ENCODE results near the gene MAP3K14.

DNA sequence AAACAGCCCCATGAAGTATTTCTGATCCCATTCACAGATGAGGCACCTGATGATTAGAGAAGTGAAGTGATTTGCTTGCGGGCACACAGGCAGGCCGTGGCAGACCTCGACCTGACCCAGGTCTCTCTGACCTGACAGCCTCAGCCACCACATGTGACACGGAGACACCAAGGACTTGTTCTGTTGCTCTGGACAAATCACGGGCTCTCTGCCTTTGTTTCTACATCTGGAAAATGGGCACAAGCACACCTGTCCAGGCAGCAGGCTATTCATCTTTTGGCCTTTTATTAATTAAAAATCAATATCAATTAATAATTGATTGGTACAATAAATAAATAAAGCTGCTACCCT lies 3.4 kb downstream of the MAP3K14 start:
- TF ChIP-seq, protein P1, sequence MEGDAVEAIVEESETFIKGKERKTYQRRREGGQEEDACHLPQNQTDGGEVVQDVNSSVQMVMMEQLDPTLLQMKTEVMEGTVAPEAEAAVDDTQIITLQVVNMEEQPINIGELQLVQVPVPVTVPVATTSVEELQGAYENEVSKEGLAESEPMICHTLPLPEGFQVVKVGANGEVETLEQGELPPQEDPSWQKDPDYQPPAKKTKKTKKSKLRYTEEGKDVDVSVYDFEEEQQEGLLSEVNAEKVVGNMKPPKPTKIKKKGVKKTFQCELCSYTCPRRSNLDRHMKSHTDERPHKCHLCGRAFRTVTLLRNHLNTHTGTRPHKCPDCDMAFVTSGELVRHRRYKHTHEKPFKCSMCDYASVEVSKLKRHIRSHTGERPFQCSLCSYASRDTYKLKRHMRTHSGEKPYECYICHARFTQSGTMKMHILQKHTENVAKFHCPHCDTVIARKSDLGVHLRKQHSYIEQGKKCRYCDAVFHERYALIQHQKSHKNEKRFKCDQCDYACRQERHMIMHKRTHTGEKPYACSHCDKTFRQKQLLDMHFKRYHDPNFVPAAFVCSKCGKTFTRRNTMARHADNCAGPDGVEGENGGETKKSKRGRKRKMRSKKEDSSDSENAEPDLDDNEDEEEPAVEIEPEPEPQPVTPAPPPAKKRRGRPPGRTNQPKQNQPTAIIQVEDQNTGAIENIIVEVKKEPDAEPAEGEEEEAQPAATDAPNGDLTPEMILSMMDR (IDR thresholded peaks at IDR 0.05; ENCODE audit: low read depth, low read length), result no peak
- TF ChIP-seq EZH2phosphoT487 (IDR thresholded peaks at IDR 0.05; ENCODE audit: low read depth), result no peak
